Liver (tissue), 9 donors: Measurements from ENCODE around the gene KCNS1. TPM values are rescaled to one million over a fixed set of nuclear protein-coding genes. Genes with fewer than 3 reads are reported as not detected.

ENCODE experiments used
- DNase-seq: peaks from one replicate; pipeline ENCODE4 v3.0.0-alpha.2; 2017; ENCODE audit warnings: low spot score
- H3K27ac ChIP-seq, 2 donors: one replicate each; pipeline ENCODE4 v1.7.0; 2013; ENCODE audit warnings: inconsistent platforms in 2 of 2, low read length in 2 of 2, control low read depth in 1 of 2, low read depth in 1 of 2, mild to moderate bottlenecking in 1 of 2
- H3K27me3 ChIP-seq, 4 donors: one replicate each; pipeline versions ENCODE4 v1.6.1 to v1.7.0; 2013; ENCODE audit warnings: low read length in 3 of 4, inconsistent platforms in 1 of 4, mild to moderate bottlenecking in 1 of 4, moderate library complexity in 1 of 4; ENCODE audit not compliant: control insufficient read depth in 4 of 4, insufficient read depth in 4 of 4
- H3K36me3 ChIP-seq, 4 donors: one replicate each; pipeline versions ENCODE4 v1.6.1 to v1.7.0; 2013; ENCODE audit warnings: low read length in 3 of 4, mild to moderate bottlenecking in 3 of 4, low read depth in 1 of 4, moderate library complexity in 1 of 4; ENCODE audit not compliant: control insufficient read depth in 4 of 4, insufficient read depth in 3 of 4
- H3K4me1 ChIP-seq, 4 donors: one replicate each; pipeline versions ENCODE4 v1.6.1 to v1.7.0; 2013; ENCODE audit warnings: low read length in 3 of 4, mild to moderate bottlenecking in 3 of 4, moderate library complexity in 1 of 4; ENCODE audit not compliant: control insufficient read depth in 4 of 4, insufficient read depth in 4 of 4
- H3K4me3 ChIP-seq, 3 donors: one replicate each; pipeline versions ENCODE4 v1.6.1 to v1.7.0; 2013; ENCODE audit warnings: low read length in 3 of 3, control low read depth in 1 of 3, low read depth in 1 of 3, mild to moderate bottlenecking in 1 of 3
- H3K9ac ChIP-seq, 2 donors: one replicate each; pipeline ENCODE4 v1.7.0; 2013; ENCODE audit warnings: low read length in 2 of 2, mild to moderate bottlenecking in 2 of 2, moderate library complexity in 2 of 2, control low read depth in 1 of 2, low read depth in 1 of 2
- H3K9me3 ChIP-seq, 4 donors: one replicate each; pipeline versions ENCODE4 v1.6.1 to v1.7.0; 2013; ENCODE audit warnings: low read length in 3 of 4; ENCODE audit not compliant: control insufficient read depth in 4 of 4
- ATF3 ChIP-seq: IDR thresholded peaks from 2 replicates; pipeline ENCODE4 v1.6.1; 2016; ENCODE audit warnings: antibody characterized with exemption
- CTCF ChIP-seq: fragments of 150-350 bp; IDR thresholded peaks from 2 replicates; pipeline ENCODE4 v1.5.1; 2017; ENCODE audit warnings: improper control_type of control experiment, low read depth, low read length; ENCODE audit not compliant: missing input control
- EGR1 ChIP-seq, 2 donors: IDR thresholded peaks; 2 replicates each; pipeline ENCODE4 v1.6.1; 2016 to 2018; ENCODE audit warnings: antibody characterized with exemption in 2 of 2, low read depth in 2 of 2
- FOXA1 ChIP-seq: IDR thresholded peaks from 2 replicates; pipeline ENCODE4 v1.6.1; 2016; ENCODE audit warnings: antibody characterized with exemption
- FOXA2 ChIP-seq: IDR thresholded peaks from 2 replicates; pipeline ENCODE4 v1.6.1; 2016; ENCODE audit warnings: antibody characterized with exemption
- GABPA ChIP-seq, 2 donors: IDR thresholded peaks in 1 of 2; conservative IDR thresholded peaks in 1 of 2; 2 replicates each; pipeline ENCODE4 v1.6.1; 2016; ENCODE audit warnings: antibody characterized with exemption in 2 of 2, mild to moderate bottlenecking in 1 of 2, moderate library complexity in 1 of 2
- HNF4A ChIP-seq, 2 donors: conservative IDR thresholded peaks; 2 replicates each; pipeline ENCODE4 v1.6.1; 2016; ENCODE audit warnings: antibody characterized with exemption in 2 of 2, mild to moderate bottlenecking in 2 of 2
- HNF4G ChIP-seq: IDR thresholded peaks from 2 replicates; pipeline ENCODE4 v1.6.1; 2016; ENCODE audit warnings: antibody characterized with exemption
- JUND ChIP-seq, 2 donors: IDR thresholded peaks; 2 replicates each; pipeline ENCODE4 v1.6.1; 2016; ENCODE audit warnings: antibody characterized with exemption in 2 of 2
- NR2F2 ChIP-seq: IDR thresholded peaks from 2 replicates; pipeline ENCODE4 v1.6.1; 2016; ENCODE audit warnings: antibody characterized with exemption
- RAD21 ChIP-seq, 2 donors: IDR thresholded peaks; 2 replicates each; pipeline ENCODE4 v1.6.1; 2016; ENCODE audit warnings: antibody characterized with exemption in 2 of 2, mild to moderate bottlenecking in 2 of 2
- REST ChIP-seq: IDR thresholded peaks from 2 replicates; pipeline ENCODE4 v1.6.1; 2016; ENCODE audit warnings: antibody characterized with exemption, mild to moderate bottlenecking
- RXRA ChIP-seq, 2 donors: IDR thresholded peaks; 2 replicates each; pipeline ENCODE4 v1.6.1; 2017 to 2018; ENCODE audit warnings: antibody characterized with exemption in 2 of 2, mild to moderate bottlenecking in 1 of 2
- SP1 ChIP-seq: IDR thresholded peaks from 2 replicates; pipeline ENCODE4 v1.6.1; 2018; ENCODE audit warnings: antibody characterized with exemption, mild to moderate bottlenecking
- YY1 ChIP-seq: IDR thresholded peaks from 2 replicates; pipeline ENCODE4 v1.6.1; 2016; ENCODE audit warnings: antibody characterized with exemption, mild to moderate bottlenecking
- ZBTB33 ChIP-seq: IDR thresholded peaks from 2 replicates; pipeline ENCODE4 v1.6.1; 2016; ENCODE audit warnings: antibody characterized with exemption
- WGBS: extraction: QIAGEN DNeasy Blood & Tissue Kit; methylation state at CpG from one replicate; pipeline ENCODE4 v1.1.7; 2013; 5-methylcytosine and 5-hydroxymethylcytosine counted together
- polyA plus RNA-seq, 2 donors: library from polyadenylated mRNA; stranded (reverse) in 1 of 2; unstranded in 1 of 2; fragments of 200-250 nt in 1 of 2; fragments of >200 nt in 1 of 2; fragmentation: Nextera tagmentation in 1 of 2; extraction: Ambion mirVana in 1 of 2; gene quantifications; one replicate each; pipeline versions ENCODE4 v1.2.1 to v1.2.3, GENCODE V29; 2013 to 2015
- total RNA-seq, 2 donors: library from RNA; depleted of rRNA; stranded (reverse); fragments of >200 nt; gene quantifications; one replicate each; pipeline ENCODE4 v1.2.3, GENCODE V29; 2014
- donor health status: healthy.
- donor health status: healthy.
- donor health status: healthy.
- donor health status: healthy.
- donor health status: healthy.

Gene KCNS1
- total and polyA plus RNA-seq, 4 donors, result 0.02 to 0.09 TPM; not detected in 2

GRCh38 chr20:45082468-45082867 lies 18.5 kb downstream of the KCNS1 start:
- no peak for DNase-seq
- no peaks in the 10 kb centered on the region for H3K27me3 ChIP-seq
- no peaks in the 10 kb centered on the region for H3K9me3 ChIP-seq
- TF ChIP-seq JUND (IDR thresholded peaks at IDR 0.05), result no peak
- TF ChIP-seq SP1, result no peak
- 97% methylated on average over 3 of the region's 3 CpGs for WGBS
- no peak overlapping the region for H3K9ac ChIP-seq
- H3K4me3 ChIP-seq, result no peak overlapping the region
- no peak overlapping the region for H3K27ac ChIP-seq
- H3K36me3 ChIP-seq, result peaks cover 0 to 8% (median 3%) of the 10 kb centered on the region in 4 donors
- H3K4me1 ChIP-seq, result peaks cover 0 to 5% (median 4%) of the 10 kb centered on the region in 4 donors

GRCh38 chr20:45080867-45081624 lies 19.9 kb downstream of the KCNS1 start:
- Histone ChIP-seq H3K9ac (no peak overlapping the region), H3K27ac (no peak overlapping the region), H3K4me3 (no peak overlapping the region), H3K27me3 (no peaks in the 10 kb centered on the region), H3K36me3 (peaks cover 1 to 8% (median 4%) of the 10 kb centered on the region in 4 donors), H3K9me3 (no peaks in the 10 kb centered on the region), H3K4me1 (peaks cover 0 to 8% (median 6%) of the 10 kb centered on the region in 4 donors)
- no peak for DNase-seq
- WGBS, result 91% methylated on average over 5 of the region's 5 CpGs
- TF ChIP-seq ATF3, result no peak
- TF ChIP-seq FOXA1, result no peak
- no peak for TF ChIP-seq EGR1 (IDR thresholded peaks at IDR 0.05; ENCODE audit: low read depth in 2 of 2)
- peak in 1 of 2 donors; percentile 23 for TF ChIP-seq RAD21 (IDR thresholded peaks at IDR 0.05)
- TF ChIP-seq JUND (IDR thresholded peaks at IDR 0.05), result no peak
- TF ChIP-seq CTCF, result peak; percentile 14
- TF ChIP-seq HNF4G, result no peak

- Histone ChIP-seq H3K9ac (no peak overlapping the region), H3K36me3 (peaks cover 1 to 12% (median 9%) of the 10 kb centered on the region in 4 donors), H3K4me1 (peaks cover 0 to 8% (median 6%) of the 10 kb centered on the region in 4 donors), H3K27ac (no peak overlapping the region), H3K27me3 (no peaks in the 10 kb centered on the region), H3K4me3 (no peak overlapping the region), H3K9me3 (no peaks in the 10 kb centered on the region)
- DNase-seq, result no peak
- TF ChIP-seq HNF4A (conservative IDR thresholded peaks at IDR 0.05), result peak; percentile 87 to 89
- TF ChIP-seq NR2F2, result peak; percentile 82
- TF ChIP-seq GABPA (IDR thresholded peaks at IDR 0.05 in 1 of 2, conservative IDR thresholded peaks at IDR 0.05 in 1 of 2), result peak in 1 of 2 donors; percentile 11
- TF ChIP-seq RAD21 (IDR thresholded peaks at IDR 0.05), result peak in 1 of 2 donors; percentile 17
- TF ChIP-seq HNF4G, result peak; percentile 47
- TF ChIP-seq CTCF, result no peak
- TF ChIP-seq SP1, result peak; percentile 73
- peak; percentile 27 for TF ChIP-seq ZBTB33
- peak; percentile 38 for TF ChIP-seq REST
- TF ChIP-seq FOXA1, result no peak
- peak; percentile 83 to 89 for TF ChIP-seq RXRA (IDR thresholded peaks at IDR 0.05)
- TF ChIP-seq ATF3, result no peak
- TF ChIP-seq JUND (IDR thresholded peaks at IDR 0.05), result peak in 1 of 2 donors; percentile 51
- TF ChIP-seq YY1, result peak; percentile 38
- no peak for TF ChIP-seq FOXA2
- 28% methylated on average over 3 of the region's 3 CpGs for WGBS
Observed at GRCh38 chr20:45077559-45077958, 23.4 kb downstream of the KCNS1 start.
